ENCODE measurements around the gene HDAC1. TPM values are rescaled to one million over a fixed set of nuclear protein-coding genes. Genes with fewer than 3 reads are reported as not detected.

HDAC1 gene
- total and polyA plus RNA-seq, 2 of the 13 experiments (the other 11 are each of a cell fraction or from before 2014, with no cell fraction given) = 93.5 to 189 TPM

DNA sequence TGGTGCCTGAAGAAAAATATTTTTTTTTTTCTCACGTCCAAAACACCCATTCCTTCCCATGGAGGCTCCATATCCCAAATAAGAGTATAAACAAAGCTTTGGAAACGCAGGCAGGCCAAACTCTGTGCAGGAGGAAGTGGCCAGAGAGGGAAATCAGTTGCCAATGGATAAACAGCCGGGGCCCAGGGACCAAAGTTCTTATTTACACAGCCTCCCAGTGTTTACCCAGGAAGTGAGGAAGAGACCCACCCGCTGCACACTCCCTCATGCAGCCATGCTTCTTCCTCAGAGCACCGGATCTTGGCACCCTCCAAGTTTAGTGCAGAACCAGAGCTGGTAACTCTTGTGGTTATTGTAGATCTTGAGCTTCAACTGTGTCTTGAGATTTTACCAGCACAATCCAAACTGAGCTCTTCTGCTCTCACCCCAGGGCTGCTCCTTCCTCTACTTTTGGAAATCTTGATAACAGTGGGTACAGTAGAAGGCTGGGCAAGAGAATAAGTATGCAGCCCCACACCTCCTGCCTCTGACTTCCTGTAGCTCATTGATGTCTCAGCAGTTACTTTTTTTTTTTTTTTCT, 29.9 kb downstream of the HDAC1 start (continued):
- TF ChIP-seq, protein P1, sequence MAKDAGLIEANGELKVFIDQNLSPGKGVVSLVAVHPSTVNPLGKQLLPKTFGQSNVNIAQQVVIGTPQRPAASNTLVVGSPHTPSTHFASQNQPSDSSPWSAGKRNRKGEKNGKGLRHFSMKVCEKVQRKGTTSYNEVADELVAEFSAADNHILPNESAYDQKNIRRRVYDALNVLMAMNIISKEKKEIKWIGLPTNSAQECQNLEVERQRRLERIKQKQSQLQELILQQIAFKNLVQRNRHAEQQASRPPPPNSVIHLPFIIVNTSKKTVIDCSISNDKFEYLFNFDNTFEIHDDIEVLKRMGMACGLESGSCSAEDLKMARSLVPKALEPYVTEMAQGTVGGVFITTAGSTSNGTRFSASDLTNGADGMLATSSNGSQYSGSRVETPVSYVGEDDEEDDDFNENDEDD (CRISPR knock-in tag; IDR thresholded peaks at IDR 0.05; ENCODE audit: borderline replicate concordance) = peak; percentile 38; the same call in 1 of the 2 replicates
- TF ChIP-seq, protein P2, sequence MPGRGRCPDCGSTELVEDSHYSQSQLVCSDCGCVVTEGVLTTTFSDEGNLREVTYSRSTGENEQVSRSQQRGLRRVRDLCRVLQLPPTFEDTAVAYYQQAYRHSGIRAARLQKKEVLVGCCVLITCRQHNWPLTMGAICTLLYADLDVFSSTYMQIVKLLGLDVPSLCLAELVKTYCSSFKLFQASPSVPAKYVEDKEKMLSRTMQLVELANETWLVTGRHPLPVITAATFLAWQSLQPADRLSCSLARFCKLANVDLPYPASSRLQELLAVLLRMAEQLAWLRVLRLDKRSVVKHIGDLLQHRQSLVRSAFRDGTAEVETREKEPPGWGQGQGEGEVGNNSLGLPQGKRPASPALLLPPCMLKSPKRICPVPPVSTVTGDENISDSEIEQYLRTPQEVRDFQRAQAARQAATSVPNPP (CRISPR knock-in tag; IDR thresholded peaks at IDR 0.05) = no peak
- TF ChIP-seq ZBED4 (CRISPR knock-in tag; IDR thresholded peaks at IDR 0.05; ENCODE audit: borderline replicate concordance) (peak; percentile 57; the same call in 1 of the 2 replicates), RELA (CRISPR knock-in tag; IDR thresholded peaks at IDR 0.05) (no peak), NFATC3 (CRISPR knock-in tag; IDR thresholded peaks at IDR 0.05) (no peak), ZBTB46 (CRISPR knock-in tag; IDR thresholded peaks at IDR 0.05; ENCODE audit: borderline replicate concordance) (no peak), SAP130 (CRISPR knock-in tag; IDR thresholded peaks at IDR 0.05; ENCODE audit: low read depth) (peak; percentile 80), ZNF770 (CRISPR knock-in tag; IDR thresholded peaks at IDR 0.05) (no peak), TAF15 (IDR thresholded peaks at IDR 0.05; ENCODE audit: low read depth, low read length, poor library complexity, severe bottlenecking) (no peak)

Measured in HepG2 (cell line).